Mesenchymal stem cell (in vitro differentiated cells and primary cell): ENCODE data around the gene NPHP4.

ENCODE experiments used
- DNase-seq: peaks from one replicate; pipeline ENCODE4 v3.0.0-alpha.2; 2013
- H2AFZ ChIP-seq: one replicate; pipeline ENCODE4 v1.6.1; 2013; ENCODE audit warnings: low read depth, mild to moderate bottlenecking, control low read depth, inconsistent platforms, low read length, moderate library complexity
- H2AK5ac ChIP-seq: 2 replicates; pipeline ENCODE4 v1.6.1; 2013; ENCODE audit warnings: low read length, moderate library complexity, mild to moderate bottlenecking, inconsistent platforms; ENCODE audit not compliant: severe bottlenecking
- H2BK120ac ChIP-seq: one replicate; pipeline ENCODE4 v1.6.1; 2013; ENCODE audit warnings: low read depth, mild to moderate bottlenecking, inconsistent platforms, low read length, moderate library complexity
- H2BK12ac ChIP-seq, 2 experiments: one replicate each; pipeline ENCODE4 v1.6.1; 2013; ENCODE audit warnings: inconsistent platforms in 2 of 2, low read length in 2 of 2, mild to moderate bottlenecking in 2 of 2, moderate library complexity in 2 of 2, control low read depth in 1 of 2
- H2BK15ac ChIP-seq: one replicate; pipeline ENCODE4 v1.6.1; 2013; ENCODE audit warnings: mild to moderate bottlenecking, low read depth, inconsistent platforms; ENCODE audit not compliant: poor library complexity, severe bottlenecking
- H2BK5ac ChIP-seq: 2 replicates; pipeline ENCODE4 v1.6.1; 2013; ENCODE audit warnings: low read depth, mild to moderate bottlenecking, low read length, control low read depth, inconsistent platforms; ENCODE audit not compliant: poor library complexity, severe bottlenecking
- H3K14ac ChIP-seq, 2 experiments: one replicate each; pipeline ENCODE4 v1.6.1; 2013; ENCODE audit warnings: inconsistent platforms in 2 of 2, low read length in 2 of 2, control low read depth in 1 of 2, mild to moderate bottlenecking in 1 of 2, moderate library complexity in 1 of 2
- H3K18ac ChIP-seq, 2 experiments: one replicate each; pipeline ENCODE4 v1.6.1; 2013; ENCODE audit warnings: inconsistent platforms in 2 of 2, low read length in 2 of 2, control low read depth in 1 of 2, low read depth in 1 of 2, mild to moderate bottlenecking in 1 of 2
- H3K23ac ChIP-seq, 2 experiments: one replicate each; pipeline ENCODE4 v1.6.1; 2013; ENCODE audit warnings: inconsistent platforms in 2 of 2, low read length in 2 of 2, mild to moderate bottlenecking in 2 of 2, moderate library complexity in 2 of 2, control low read depth in 1 of 2
- H3K27ac ChIP-seq: 2 replicates; pipeline ENCODE4 v1.5.1; 2013; ENCODE audit warnings: mild to moderate bottlenecking, moderate library complexity, low read length, control low read depth, inconsistent platforms; ENCODE audit not compliant: poor library complexity, severe bottlenecking
- H3K27me3 ChIP-seq, 2 experiments: 2 replicates each; pipeline versions ENCODE4 v1.6.1 to v1.7.0; 2013; ENCODE audit warnings: low read length in 2 of 2, mild to moderate bottlenecking in 2 of 2, moderate library complexity in 2 of 2, control low read depth in 1 of 2, inconsistent platforms in 1 of 2; ENCODE audit not compliant: control insufficient read depth in 1 of 2, insufficient read depth in 1 of 2
- H3K36me3 ChIP-seq, 2 experiments: 2 replicates each; pipeline versions ENCODE4 v1.6.1 to v1.7.0; 2013; ENCODE audit warnings: low read length in 2 of 2, control low read depth in 1 of 2, inconsistent platforms in 1 of 2, low read depth in 1 of 2, mild to moderate bottlenecking in 1 of 2; ENCODE audit not compliant: insufficient read depth in 2 of 2, control insufficient read depth in 1 of 2
- H3K4ac ChIP-seq, 2 experiments: one replicate each; pipeline ENCODE4 v1.6.1; 2013; ENCODE audit warnings: inconsistent platforms in 2 of 2, low read length in 2 of 2, mild to moderate bottlenecking in 2 of 2, moderate library complexity in 2 of 2, control low read depth in 1 of 2, low read depth in 1 of 2
- H3K4me1 ChIP-seq: 2 replicates; pipeline ENCODE4 v1.6.1; 2013; ENCODE audit warnings: low read depth, low read length, control low read depth; ENCODE audit not compliant: control insufficient read depth, insufficient read depth
- H3K4me2 ChIP-seq: 2 replicates; pipeline ENCODE4 v1.6.1; 2013; ENCODE audit warnings: low read length, mild to moderate bottlenecking, inconsistent platforms; ENCODE audit not compliant: poor library complexity, severe bottlenecking
- H3K4me3 ChIP-seq, 2 experiments: 2 replicates each; pipeline versions ENCODE4 v1.5.1 to v1.7.0; 2013; ENCODE audit warnings: low read length in 2 of 2, mild to moderate bottlenecking in 2 of 2, control low read depth in 1 of 2, low read depth in 1 of 2; ENCODE audit not compliant: insufficient read depth in 1 of 2
- H3K79me1 ChIP-seq: replicated peaks from 2 replicates; pipeline ENCODE4 v1.6.1; 2013; ENCODE audit warnings: mild to moderate bottlenecking, control low read depth, low read length, inconsistent platforms; ENCODE audit not compliant: poor library complexity, severe bottlenecking
- H3K9ac ChIP-seq: 2 replicates; pipeline ENCODE4 v1.7.0; 2013; ENCODE audit warnings: mild to moderate bottlenecking, low read length, moderate library complexity
- H3K9me3 ChIP-seq: 2 replicates; pipeline ENCODE4 v1.7.0; 2013; ENCODE audit warnings: mild to moderate bottlenecking, low read length; ENCODE audit not compliant: control insufficient read depth
- H4K8ac ChIP-seq: one replicate; pipeline ENCODE4 v1.6.1; 2013; ENCODE audit warnings: inconsistent platforms, mild to moderate bottlenecking, low read length, moderate library complexity
- H4K91ac ChIP-seq: one replicate; pipeline ENCODE4 v1.6.1; 2013; ENCODE audit warnings: mild to moderate bottlenecking, low read length, inconsistent platforms
- WGBS: methylation state at CpG from one replicate; pipeline ENCODE4 v1.1.7; 2013; ENCODE audit warnings: mixed read lengths; 5-methylcytosine and 5-hydroxymethylcytosine counted together

The NPHP4 gene

DNA sequence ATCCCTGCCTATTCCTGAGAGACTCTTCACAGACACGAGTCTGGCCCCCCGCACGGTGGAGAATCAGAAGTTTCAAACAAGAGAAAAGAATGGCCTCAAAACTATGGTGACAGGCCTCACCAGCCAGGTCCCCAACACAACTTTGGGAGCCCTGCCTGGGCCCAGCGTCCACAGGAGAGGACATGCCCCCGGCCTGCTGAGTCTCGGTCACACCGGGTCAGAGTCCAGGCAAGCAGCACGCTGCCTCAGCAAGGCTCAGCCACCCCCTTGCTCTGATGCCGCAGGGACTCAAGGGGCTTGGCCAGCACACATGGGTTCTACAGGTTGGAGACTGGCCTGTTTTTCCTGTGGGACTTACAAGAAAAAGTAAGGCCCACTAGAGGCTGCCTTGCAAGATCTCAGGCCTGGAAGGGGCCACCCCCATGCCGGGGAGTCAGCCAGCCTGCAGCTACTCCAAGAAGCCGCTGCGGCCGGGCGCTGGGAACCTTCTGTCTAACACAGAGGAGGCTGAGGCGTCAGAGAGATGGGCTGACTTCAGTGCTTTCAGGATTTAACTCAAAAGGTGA, 116.8 kb downstream of the NPHP4 start:
- Histone ChIP-seq H4K91ac (no peak overlapping the region), H2AFZ (no peak overlapping the region), H3K9me3 (peaks cover 12% of the 10 kb centered on the region)

DNA sequence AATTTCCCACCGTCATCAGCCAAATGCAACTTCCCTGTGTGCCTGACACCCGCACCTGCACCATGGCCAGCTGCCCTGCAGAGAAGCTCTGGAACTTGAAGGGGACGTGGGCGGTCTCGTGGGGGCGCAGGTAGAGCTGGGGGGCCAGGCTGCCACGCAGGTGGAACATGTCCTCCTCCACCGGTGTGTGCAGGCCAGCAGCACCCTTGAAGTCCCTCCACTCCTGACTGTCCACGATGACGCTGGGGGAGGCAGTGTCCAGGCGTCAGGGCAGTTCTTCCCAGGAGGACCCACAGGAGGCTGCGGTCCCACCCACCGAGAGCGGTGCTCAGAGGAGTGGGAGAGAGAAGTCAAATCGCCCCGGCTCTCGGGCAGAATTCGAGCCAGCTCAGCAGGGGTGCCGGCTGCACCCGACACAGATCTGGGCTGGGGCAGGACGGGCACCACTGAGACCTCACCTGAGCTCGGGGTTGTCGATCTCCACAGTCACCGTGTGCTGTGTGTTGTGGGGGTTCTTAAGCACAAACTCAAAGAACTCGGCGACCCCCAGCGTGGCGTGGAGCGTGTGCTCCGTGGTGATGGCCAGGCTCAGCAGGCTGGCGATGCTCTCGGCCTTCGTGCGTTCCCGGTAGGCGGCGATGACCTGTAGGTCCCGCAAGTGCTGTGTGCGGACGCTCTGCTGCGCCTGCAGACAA, 117.7 kb downstream of the NPHP4 start:
- no peak overlapping the region for H2BK5ac ChIP-seq
- H2AK5ac ChIP-seq, result no peak overlapping the region
- WGBS, result 97% methylated on average over 41 of the region's 41 CpGs
- no peak for DNase-seq
- H3K4ac ChIP-seq, result no peak overlapping the region
- H2BK12ac ChIP-seq, result no peak overlapping the region
- no peak overlapping the region for H2BK15ac ChIP-seq
- H3K27ac ChIP-seq, result no peak overlapping the region
- peaks cover 55 to 60% of the 10 kb centered on the region in 2 experiments for H3K36me3 ChIP-seq
- peaks cover 7% of the 10 kb centered on the region for H3K9me3 ChIP-seq
- H3K4me3 ChIP-seq, result no peak overlapping the region
- no peak overlapping the region for H3K23ac ChIP-seq
- no peaks in the 10 kb centered on the region for H3K27me3 ChIP-seq
- no peak overlapping the region for H3K9ac ChIP-seq
- no peak overlapping the region for H4K91ac ChIP-seq
- no peak overlapping the region for H3K4me2 ChIP-seq
- H3K18ac ChIP-seq, result no peak overlapping the region
- H2AFZ ChIP-seq, result no peak overlapping the region
- H3K4me1 ChIP-seq, result peaks cover 11% of the 10 kb centered on the region
- H3K14ac ChIP-seq, result no peak overlapping the region
- H4K8ac ChIP-seq, result no peak overlapping the region
- H2BK120ac ChIP-seq, result no peak overlapping the region
- no peaks in the 10 kb centered on the region for H3K79me1 ChIP-seq

More for the DNA sequence above, 116.8 kb downstream of the NPHP4 start:
- no peak overlapping the region for H4K8ac ChIP-seq
- H3K4me1 ChIP-seq, result peaks cover 11% of the 10 kb centered on the region
- H2BK12ac ChIP-seq, result no peak overlapping the region
- no peak overlapping the region for H2BK120ac ChIP-seq
- WGBS, result 95% methylated on average over 15 of the region's 15 CpGs
- no peak overlapping the region for H3K4me3 ChIP-seq
- H3K23ac ChIP-seq, result no peak overlapping the region
- no peak overlapping the region for H3K9ac ChIP-seq
- no peaks in the 10 kb centered on the region for H3K27me3 ChIP-seq
- no peak overlapping the region for H2BK5ac ChIP-seq
- no peak overlapping the region for H3K14ac ChIP-seq
- H3K18ac ChIP-seq, result no peak overlapping the region
- H3K36me3 ChIP-seq, result peaks cover 58 to 69% of the 10 kb centered on the region in 2 experiments
- H2BK15ac ChIP-seq, result no peak overlapping the region
- H3K27ac ChIP-seq, result no peak overlapping the region
- no peak overlapping the region for H2AK5ac ChIP-seq
- H3K4ac ChIP-seq, result no peak overlapping the region
- no peak for DNase-seq
- H3K79me1 ChIP-seq, result no peaks in the 10 kb centered on the region
- H3K4me2 ChIP-seq, result no peak overlapping the region

DNA sequence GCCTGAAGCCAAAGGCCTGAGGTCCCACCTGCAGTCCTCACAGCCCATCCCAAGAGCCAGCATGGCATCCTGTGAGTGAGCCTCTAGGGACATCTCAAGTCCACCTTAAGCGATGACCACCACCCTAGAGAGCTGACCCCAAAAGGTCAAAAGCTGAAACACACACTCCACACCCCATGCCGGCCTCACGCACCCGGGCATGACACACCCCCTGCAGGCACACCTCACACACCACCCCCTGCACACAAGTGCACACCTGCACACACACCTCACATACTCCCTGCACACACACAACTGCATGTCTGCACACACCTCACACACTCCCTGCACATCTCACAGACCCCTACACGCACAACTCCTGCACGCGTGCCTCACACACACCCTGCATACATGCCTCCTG, 118.7 kb downstream of the NPHP4 start:
- Histone ChIP-seq H3K79me1 (no peaks in the 10 kb centered on the region), H3K4ac (no peak overlapping the region), H3K4me2 (no peak overlapping the region), H3K18ac (no peak overlapping the region), H2BK12ac (no peak overlapping the region), H2BK5ac (no peak overlapping the region), H3K36me3 (peaks cover 47 to 60% of the 10 kb centered on the region in 2 experiments), H3K9ac (no peak overlapping the region), H3K9me3 (peaks cover 3% of the 10 kb centered on the region), H3K4me1 (peaks cover 16% of the 10 kb centered on the region), H3K27ac (no peak overlapping the region), H3K14ac (peak overlapping the region in 1 of 2 experiments; percentile 19), H4K8ac (no peak overlapping the region), H3K4me3 (no peak overlapping the region), H3K27me3 (no peaks in the 10 kb centered on the region), H2AK5ac (no peak overlapping the region), H3K23ac (no peak overlapping the region), H2BK120ac (no peak overlapping the region), H4K91ac (no peak overlapping the region), H2AFZ (no peak overlapping the region), H2BK15ac (no peak overlapping the region)
- no peak for DNase-seq
- WGBS, result 96% methylated on average over 7 of the region's 7 CpGs

- DNase-seq, result no peak
- Histone ChIP-seq H3K79me1 (no peaks in the 10 kb centered on the region), H3K4me3 (no peak overlapping the region), H3K4ac (no peak overlapping the region), H3K9ac (no peak overlapping the region), H3K4me1 (peaks cover 14% of the 10 kb centered on the region), H3K36me3 (peaks cover 47 to 62% of the 10 kb centered on the region in 2 experiments), H2BK120ac (no peak overlapping the region), H3K18ac (no peak overlapping the region), H3K9me3 (peaks cover 3% of the 10 kb centered on the region), H3K27ac (no peak overlapping the region), H3K23ac (no peak overlapping the region), H2AK5ac (no peak overlapping the region), H3K27me3 (no peaks in the 10 kb centered on the region), H2BK15ac (no peak overlapping the region), H3K14ac (no peak overlapping the region), H4K91ac (no peak overlapping the region), H4K8ac (no peak overlapping the region), H3K4me2 (no peak overlapping the region), H2BK5ac (no peak overlapping the region), H2AFZ (no peak overlapping the region), H2BK12ac (no peak overlapping the region)
- WGBS, result 97% methylated on average over 16 of the region's 16 CpGs
Observed at GRCh38 chr1:5872886-5873285, 119.3 kb downstream of the NPHP4 start.
